ES-I3 (cell line): ENCODE results near the gene MICU2.
A peak's percentile ranks its signal among the peaks of the same experiment; 100 is the strongest.

Experiments used
- H3K36me3 ChIP-seq: 2 replicates; pipeline ENCODE4 v1.6.1; 2013; ENCODE audit warnings: mild to moderate bottlenecking, low read length, control low read depth, moderate library complexity; ENCODE audit not compliant: insufficient read depth
- H3K4me1 ChIP-seq: 2 replicates; pipeline ENCODE4 v1.6.1; 2013; ENCODE audit warnings: mild to moderate bottlenecking, control low read depth, low read length; ENCODE audit not compliant: insufficient read depth
- H3K9ac ChIP-seq: 2 replicates; pipeline ENCODE4 v1.6.1; 2013; ENCODE audit warnings: low read depth, mild to moderate bottlenecking, low read length, moderate library complexity
- H3K9me3 ChIP-seq: 2 replicates; pipeline ENCODE4 v1.6.1; 2013; ENCODE audit warnings: mild to moderate bottlenecking, low read length, moderate library complexity; ENCODE audit not compliant: control insufficient read depth, insufficient read depth

MICU2 gene

DNA sequence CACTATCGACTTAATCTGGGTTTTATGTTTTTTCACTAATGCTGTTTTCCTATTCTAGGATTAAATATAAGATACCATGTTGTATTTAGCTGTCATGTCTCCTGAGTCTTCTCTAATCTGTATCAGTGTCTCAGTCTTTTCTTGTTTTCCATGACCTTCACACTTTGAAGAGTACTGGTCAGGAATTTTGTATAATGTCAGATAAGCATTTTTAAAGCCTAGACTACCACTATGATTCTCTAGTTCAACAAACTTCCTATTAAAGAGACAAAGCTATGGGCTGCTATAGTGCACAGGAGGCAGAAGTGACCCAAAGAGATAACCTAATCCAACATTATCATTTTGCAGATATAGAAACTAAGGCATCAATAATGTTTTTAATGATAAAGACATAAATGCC, 81.8 kb downstream of the MICU2 start:
- H3K4me1 ChIP-seq = no peaks in the 10 kb centered on the region
- no peak overlapping the region for H3K9ac ChIP-seq
- H3K36me3 ChIP-seq = no peaks in the 10 kb centered on the region; the same call in 1 of the 2 replicates
- H3K9me3 ChIP-seq = no peaks in the 10 kb centered on the region

DNA sequence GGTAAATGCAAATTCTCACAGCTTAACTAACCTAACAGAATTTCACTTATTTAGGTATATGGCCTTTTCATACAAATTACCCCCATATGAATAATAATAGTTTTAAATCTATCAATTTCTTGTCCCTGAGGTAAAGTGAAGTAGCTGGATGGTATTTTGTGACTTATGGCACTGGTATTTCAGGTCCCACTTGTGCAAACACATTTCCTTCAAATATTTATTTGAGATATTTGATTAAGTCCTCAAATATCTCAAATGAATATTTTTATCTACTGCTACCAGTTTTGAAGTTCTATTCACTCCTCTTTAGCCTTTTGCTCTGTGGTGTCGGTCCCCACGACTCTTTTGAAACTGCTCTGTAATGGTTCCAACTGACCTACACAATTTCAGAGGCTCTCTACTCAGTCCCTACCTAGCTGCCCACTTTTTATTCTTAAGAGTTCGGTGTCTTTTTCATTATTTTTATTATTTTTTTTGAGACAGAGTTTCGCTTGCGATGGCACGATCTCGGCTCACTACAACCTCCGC, 85.3 kb downstream of the MICU2 start:
- Histone ChIP-seq H3K9ac (no peak overlapping the region), H3K36me3 (no peaks in the 10 kb centered on the region; the same call in 1 of the 2 replicates), H3K9me3 (no peaks in the 10 kb centered on the region), H3K4me1 (no peaks in the 10 kb centered on the region)

DNA sequence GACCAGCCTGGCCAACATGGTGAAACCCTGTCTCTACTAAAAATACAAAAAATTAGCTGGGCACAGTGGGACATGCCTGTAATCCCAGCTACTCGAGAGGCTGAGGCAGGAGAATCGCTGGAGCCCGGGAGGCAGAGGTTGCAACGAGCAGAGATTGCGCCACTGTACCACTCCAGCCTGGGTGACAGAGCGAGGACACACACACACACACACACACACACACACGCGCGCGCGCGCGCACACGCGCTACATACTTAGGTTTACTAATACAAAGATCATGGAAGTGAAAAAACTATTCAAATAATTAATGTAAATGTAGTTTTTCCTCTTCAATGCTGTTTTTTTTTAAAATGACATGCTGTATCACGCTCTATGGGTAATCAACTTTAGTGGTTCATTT, 86.4 kb downstream of the MICU2 start:
- Histone ChIP-seq H3K36me3 (no peaks in the 10 kb centered on the region), H3K9me3 (no peaks in the 10 kb centered on the region), H3K4me1 (no peaks in the 10 kb centered on the region), H3K9ac (no peak overlapping the region)

GRCh38 chr13:21516805-21517204, 87.2 kb downstream of the MICU2 start:
- Histone ChIP-seq H3K36me3 (no peaks in the 10 kb centered on the region), H3K4me1 (no peaks in the 10 kb centered on the region), H3K9me3 (no peaks in the 10 kb centered on the region), H3K9ac (no peak overlapping the region)

- no peak overlapping the region for H3K9ac ChIP-seq
- no peaks in the 10 kb centered on the region for H3K9me3 ChIP-seq
- H3K36me3 ChIP-seq = no peaks in the 10 kb centered on the region; the same call in 1 of the 2 replicates
- H3K4me1 ChIP-seq = no peaks in the 10 kb centered on the region
These were observed 92.1 kb downstream of the MICU2 start for GRCh38 chr13:21511849-21512248.

GRCh38 chr13:21504379-21504778, 99.6 kb downstream of the MICU2 start:
- Histone ChIP-seq H3K9me3 (no peaks in the 10 kb centered on the region), H3K36me3 (no peaks in the 10 kb centered on the region; the same call in 1 of the 2 replicates)

GRCh38 chr13:21501686-21502085, 102.3 kb downstream of the MICU2 start:
- H3K9ac ChIP-seq = no peak overlapping the region
- H3K4me1 ChIP-seq = no peaks in the 10 kb centered on the region
- H3K9me3 ChIP-seq = no peaks in the 10 kb centered on the region
- H3K36me3 ChIP-seq = no peaks in the 10 kb centered on the region

More at GRCh38 chr13:21504379-21504778, 99.6 kb downstream of the MICU2 start:
- no peak overlapping the region for H3K9ac ChIP-seq
- H3K4me1 ChIP-seq = no peaks in the 10 kb centered on the region

GRCh38 chr13:21486322-21486721, 117.6 kb downstream of the MICU2 start:
- Histone ChIP-seq H3K4me1 (no peaks in the 10 kb centered on the region), H3K9ac (no peak overlapping the region), H3K36me3 (peaks cover 5% of the 10 kb centered on the region), H3K9me3 (peaks cover 18% of the 10 kb centered on the region)

DNA sequence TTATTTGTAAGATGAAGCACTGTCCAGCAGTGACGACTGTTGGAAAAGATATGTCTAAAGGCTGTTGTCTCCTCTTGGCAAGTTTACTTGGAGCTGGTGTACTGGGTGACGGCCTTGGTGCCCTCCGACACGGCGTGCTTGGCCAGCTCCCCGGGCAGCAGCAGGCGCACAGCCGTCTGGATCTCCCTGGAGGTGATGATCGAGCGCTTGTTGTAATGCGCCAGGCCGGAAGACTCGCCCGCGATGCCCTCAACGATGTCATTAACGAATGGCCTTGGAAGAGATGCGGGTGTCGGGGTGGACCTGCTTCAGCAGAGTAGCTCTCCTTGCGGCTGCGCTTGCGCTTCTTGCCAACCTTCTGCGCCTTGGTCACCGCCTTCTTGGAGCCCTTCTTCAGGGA, 120.2 kb downstream of the MICU2 start:
- Histone ChIP-seq H3K4me1 (no peaks in the 10 kb centered on the region), H3K9me3 (peaks cover 14% of the 10 kb centered on the region), H3K36me3 (no peaks in the 10 kb centered on the region; the same call in 1 of the 2 replicates), H3K9ac (no peak overlapping the region)

GRCh38 chr13:21481359-21481758, 122.6 kb downstream of the MICU2 start:
- Histone ChIP-seq H3K9ac (no peak overlapping the region), H3K9me3 (peaks cover 4% of the 10 kb centered on the region), H3K36me3 (no peaks in the 10 kb centered on the region), H3K4me1 (peaks cover 5% of the 10 kb centered on the region; the same call in 1 of the 2 replicates)

- Histone ChIP-seq H3K9me3 (no peaks in the 10 kb centered on the region), H3K9ac (no peak overlapping the region), H3K4me1 (peaks cover 5% of the 10 kb centered on the region; the same call in 1 of the 2 replicates), H3K36me3 (no peaks in the 10 kb centered on the region)
These were observed 124.8 kb downstream of the MICU2 start for GRCh38 chr13:21478881-21479808.

DNA sequence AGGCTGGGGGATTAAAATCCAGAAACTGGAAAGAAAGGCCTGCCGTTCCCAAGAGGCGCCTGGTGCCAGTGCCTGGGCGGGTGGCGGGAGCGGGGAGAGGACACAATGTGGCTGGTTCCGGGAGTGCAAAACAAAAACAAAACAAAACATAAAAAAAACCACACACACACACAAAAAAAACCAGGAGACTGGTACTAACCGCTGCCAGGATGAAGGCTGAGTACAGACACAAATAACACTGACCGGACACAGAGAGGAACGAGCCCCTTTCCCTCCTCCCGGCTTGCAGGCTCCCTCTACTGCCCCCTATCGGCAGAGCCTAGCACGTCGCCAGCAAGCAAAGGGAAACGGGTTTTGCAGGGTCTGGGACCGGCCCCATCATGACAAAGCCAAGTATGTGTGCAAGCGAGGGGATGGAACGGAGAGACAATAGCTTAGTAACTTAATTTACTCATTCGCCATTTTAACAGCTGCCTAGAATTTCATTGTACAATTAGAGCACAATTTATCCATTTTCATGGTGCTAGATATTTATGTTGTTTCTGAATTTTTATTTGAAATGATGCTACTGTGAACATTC, 127.0 kb downstream of the MICU2 start:
- no peaks in the 10 kb centered on the region for H3K9me3 ChIP-seq
- H3K36me3 ChIP-seq = no peaks in the 10 kb centered on the region
- H3K4me1 ChIP-seq = peaks cover 5% of the 10 kb centered on the region; the same call in 1 of the 2 replicates
- H3K9ac ChIP-seq = peak overlapping the region; percentile 35

DNA sequence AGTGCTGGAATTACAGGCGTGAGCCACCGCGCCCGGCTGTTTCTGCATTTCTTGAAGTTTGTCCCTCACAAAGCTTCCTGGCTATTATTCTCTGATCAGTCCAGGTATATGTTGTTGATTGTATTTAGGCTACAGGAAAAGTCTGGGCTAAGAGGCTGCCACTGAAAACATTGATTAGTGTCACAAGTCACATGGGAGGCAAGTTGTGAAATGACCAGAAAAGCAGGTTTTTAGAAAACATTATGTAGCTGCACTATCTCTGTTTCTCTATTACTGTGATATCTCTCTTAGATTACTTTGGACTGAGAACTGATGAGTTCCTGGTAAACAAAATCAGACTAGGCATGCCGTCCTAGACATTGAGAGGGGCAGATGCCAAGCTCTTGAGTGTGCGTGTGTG, 128.9 kb downstream of the MICU2 start:
- Histone ChIP-seq H3K9ac (no peak overlapping the region), H3K9me3 (no peaks in the 10 kb centered on the region; the same call in 1 of the 2 replicates), H3K4me1 (peaks cover 5% of the 10 kb centered on the region; the same call in 1 of the 2 replicates), H3K36me3 (no peaks in the 10 kb centered on the region)

- Histone ChIP-seq H3K36me3 (no peaks in the 10 kb centered on the region), H3K4me1 (0 out of 2 replicates have a peak, but pooled peaks cover 5% of the 10 kb centered on the region), H3K9me3 (no peaks in the 10 kb centered on the region; the same call in 1 of the 2 replicates), H3K9ac (no peak overlapping the region)
These were observed 133.2 kb downstream of the MICU2 start for GRCh38 chr13:21470785-21471184.
